ENCODE results near the gene AREG. TPM values are rescaled to one million over a fixed set of nuclear protein-coding genes. Genes with fewer than 3 reads are reported as not detected.

Gene AREG
- total RNA-seq, 1 donor from 2014 or later = not detected

- no peak overlapping the region for H3K4me3 Mint-ChIP-seq (ENCODE audit: unreplicated experiment)
- peaks cover 44% of the 10 kb centered on the region for H3K27me3 Mint-ChIP-seq (ENCODE audit: low read depth)
- H3K27ac Mint-ChIP-seq (ENCODE audit: unreplicated experiment) = no peak overlapping the region
- H3K36me3 Mint-ChIP-seq (ENCODE audit: low read depth) = no peaks in the 10 kb centered on the region
- no peak for TF ChIP-seq CTCF (IDR thresholded peaks at IDR 0.05)
- no peaks in the 10 kb centered on the region for H3K9me3 Mint-ChIP-seq (ENCODE audit: low read depth)
- no peak for DNase-seq (ENCODE audit: low spot score)
- no peaks in the 10 kb centered on the region for H3K4me1 Mint-ChIP-seq (ENCODE audit: low read depth)
Measured at GRCh38 chr4:74481891-74482609, 37.1 kb downstream of the AREG start.

- no peak for TF ChIP-seq CTCF (IDR thresholded peaks at IDR 0.05)
Measured at GRCh38 chr4:74483226-74483911, 38.4 kb downstream of the AREG start.

GRCh38 chr4:74486905-74487304 lies 42.0 kb downstream of the AREG start:
- no peak overlapping the region for H3K27ac Mint-ChIP-seq (ENCODE audit: unreplicated experiment)
- no peak overlapping the region for H3K4me3 Mint-ChIP-seq (ENCODE audit: unreplicated experiment)
- TF ChIP-seq CTCF (IDR thresholded peaks at IDR 0.05) = no peak
- peaks cover 34% of the 10 kb centered on the region for H3K27me3 Mint-ChIP-seq (ENCODE audit: low read depth)
- no peak for DNase-seq (ENCODE audit: low spot score)
- no peaks in the 10 kb centered on the region for H3K9me3 Mint-ChIP-seq (ENCODE audit: low read depth)
- H3K4me1 Mint-ChIP-seq (ENCODE audit: low read depth) = no peaks in the 10 kb centered on the region
- no peaks in the 10 kb centered on the region for H3K36me3 Mint-ChIP-seq (ENCODE audit: low read depth)

More at GRCh38 chr4:74483226-74483911, 38.4 kb downstream of the AREG start:
- no peaks in the 10 kb centered on the region for H3K4me1 Mint-ChIP-seq (ENCODE audit: low read depth)
- no peak overlapping the region for H3K27ac Mint-ChIP-seq (ENCODE audit: unreplicated experiment)
- H3K36me3 Mint-ChIP-seq (ENCODE audit: low read depth) = no peaks in the 10 kb centered on the region
- no peak for DNase-seq (ENCODE audit: low spot score)
- no peak overlapping the region for H3K4me3 Mint-ChIP-seq (ENCODE audit: unreplicated experiment)
- H3K27me3 Mint-ChIP-seq (ENCODE audit: low read depth) = peaks cover 41% of the 10 kb centered on the region
- H3K9me3 Mint-ChIP-seq (ENCODE audit: low read depth) = no peaks in the 10 kb centered on the region

- H3K4me3 Mint-ChIP-seq (ENCODE audit: unreplicated experiment) = no peak overlapping the region
- no peaks in the 10 kb centered on the region for H3K36me3 Mint-ChIP-seq (ENCODE audit: low read depth)
- no peak for DNase-seq (ENCODE audit: low spot score)
- TF ChIP-seq CTCF (IDR thresholded peaks at IDR 0.05) = no peak
- H3K9me3 Mint-ChIP-seq (ENCODE audit: low read depth) = peaks cover 3% of the 10 kb centered on the region
- H3K27me3 Mint-ChIP-seq (ENCODE audit: low read depth) = peaks cover 38% of the 10 kb centered on the region
- H3K4me1 Mint-ChIP-seq (ENCODE audit: low read depth) = no peaks in the 10 kb centered on the region
- no peak overlapping the region for H3K27ac Mint-ChIP-seq (ENCODE audit: unreplicated experiment)
Measured at GRCh38 chr4:74487771-74488170, 42.8 kb downstream of the AREG start.

- Mint-ChIP-seq H3K36me3 (ENCODE audit: low read depth) (no peaks in the 10 kb centered on the region), H3K9me3 (ENCODE audit: low read depth) (peaks cover 3% of the 10 kb centered on the region), H3K27ac (ENCODE audit: unreplicated experiment) (no peak overlapping the region), H3K4me1 (ENCODE audit: low read depth) (no peaks in the 10 kb centered on the region), H3K4me3 (ENCODE audit: unreplicated experiment) (no peak overlapping the region), H3K27me3 (ENCODE audit: low read depth) (peaks cover 24% of the 10 kb centered on the region)
- DNase-seq (ENCODE audit: low spot score) = no peak
- TF ChIP-seq CTCF (IDR thresholded peaks at IDR 0.05) = no peak
Measured at GRCh38 chr4:74490736-74491135, 45.8 kb downstream of the AREG start.
